ENCODE results near the gene CLCA1. TPM values are rescaled to one million over a fixed set of nuclear protein-coding genes. Genes with fewer than 3 reads are reported as not detected.

The CLCA1 gene
- total RNA-seq, 1 experiment from 2014 or later: 0.08 TPM

- H3K4me3 ChIP-seq (ENCODE audit: low read depth in 2 of 2, low read length in 2 of 2): no peak overlapping the region
- no peak overlapping the region for H3K27ac ChIP-seq (ENCODE audit: low read length)
- no peaks in the 10 kb centered on the region; the same call in 1 of the 2 replicates for H3K27me3 ChIP-seq (ENCODE audit: control insufficient read depth, insufficient read depth, low read length)
- H3K9me3 ChIP-seq (ENCODE audit: control insufficient read depth, insufficient read depth, low read depth, low read length): no peaks in the 10 kb centered on the region
- in situ Hi-C loops (cut with HindIII; ENCODE audit: low pct_unique_long_range_greater_than_20kb, low sequenced_read_pairs): no loop called here
- ATAC-seq (no peak), DNase-seq (ENCODE audit: low read depth, low spot score) (no peak)
- intact Hi-C loops (cut with micrococcal nuclease; ENCODE audit: unreplicated experiment): no loop called here
- ChIA-PET POLR2A (no interaction called here), CTCF (no interaction called here)
- no peak for TF ChIP-seq POLR2AphosphoS5 (IDR thresholded peaks at IDR 0.05; ENCODE audit: low read depth, low read length)
- TF ChIP-seq, protein P1, sequence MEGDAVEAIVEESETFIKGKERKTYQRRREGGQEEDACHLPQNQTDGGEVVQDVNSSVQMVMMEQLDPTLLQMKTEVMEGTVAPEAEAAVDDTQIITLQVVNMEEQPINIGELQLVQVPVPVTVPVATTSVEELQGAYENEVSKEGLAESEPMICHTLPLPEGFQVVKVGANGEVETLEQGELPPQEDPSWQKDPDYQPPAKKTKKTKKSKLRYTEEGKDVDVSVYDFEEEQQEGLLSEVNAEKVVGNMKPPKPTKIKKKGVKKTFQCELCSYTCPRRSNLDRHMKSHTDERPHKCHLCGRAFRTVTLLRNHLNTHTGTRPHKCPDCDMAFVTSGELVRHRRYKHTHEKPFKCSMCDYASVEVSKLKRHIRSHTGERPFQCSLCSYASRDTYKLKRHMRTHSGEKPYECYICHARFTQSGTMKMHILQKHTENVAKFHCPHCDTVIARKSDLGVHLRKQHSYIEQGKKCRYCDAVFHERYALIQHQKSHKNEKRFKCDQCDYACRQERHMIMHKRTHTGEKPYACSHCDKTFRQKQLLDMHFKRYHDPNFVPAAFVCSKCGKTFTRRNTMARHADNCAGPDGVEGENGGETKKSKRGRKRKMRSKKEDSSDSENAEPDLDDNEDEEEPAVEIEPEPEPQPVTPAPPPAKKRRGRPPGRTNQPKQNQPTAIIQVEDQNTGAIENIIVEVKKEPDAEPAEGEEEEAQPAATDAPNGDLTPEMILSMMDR (IDR thresholded peaks at IDR 0.05): no peak
- TF ChIP-seq SIN3A (IDR thresholded peaks at IDR 0.05; ENCODE audit: borderline replicate concordance, insufficient read depth, low read depth, low read length): no peak
- TF ChIP-seq REST (IDR thresholded peaks at IDR 0.05; ENCODE audit: insufficient read depth in 1 of 2, low read depth in 2 of 2, low read length in 1 of 2): no peak
- TF ChIP-seq TCF7L2 (IDR thresholded peaks at IDR 0.05; ENCODE audit: low read depth, low read length): no peak
- no TSS peak for BruUV-seq (replicated peaks)
- H3K36me3 ChIP-seq (ENCODE audit: control insufficient read depth, insufficient read depth, low read length): no peaks in the 10 kb centered on the region
- no peaks in the 10 kb centered on the region for H3K4me1 ChIP-seq (ENCODE audit: control insufficient read depth, insufficient read depth, low read length)
These were observed 69.4 kb downstream of the CLCA1 start for GRCh38 chr1:86537928-86538695.

DNA sequence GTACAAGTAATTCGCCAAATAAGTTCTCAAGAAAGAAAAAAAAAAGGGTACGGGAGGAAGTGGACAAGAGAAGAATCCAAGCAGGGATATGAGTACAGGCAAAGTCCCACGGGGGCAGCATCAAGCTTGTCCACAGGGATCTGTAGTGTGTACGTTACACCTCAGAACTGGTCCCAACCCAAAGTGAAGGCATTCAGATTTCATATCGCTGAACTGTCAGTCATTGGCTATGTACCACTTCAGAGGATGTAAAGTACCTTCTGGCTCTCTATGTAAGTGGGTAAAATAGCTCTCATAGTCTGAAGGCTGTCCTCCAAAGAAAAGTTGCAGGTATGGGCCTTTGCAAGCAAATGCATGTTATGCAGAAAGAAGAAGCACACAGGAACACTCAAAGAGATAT, 70.0 kb downstream of the CLCA1 start:
- Histone ChIP-seq H3K27ac (ENCODE audit: low read length) (no peak overlapping the region), H3K4me3 (ENCODE audit: low read depth in 2 of 2, low read length in 2 of 2) (no peak overlapping the region), H3K36me3 (ENCODE audit: control insufficient read depth, insufficient read depth, low read length) (no peaks in the 10 kb centered on the region), H3K9me3 (ENCODE audit: control insufficient read depth, insufficient read depth, low read depth, low read length) (no peaks in the 10 kb centered on the region), H3K27me3 (ENCODE audit: control insufficient read depth, insufficient read depth, low read length) (no peaks in the 10 kb centered on the region; the same call in 1 of the 2 replicates), H3K4me1 (ENCODE audit: control insufficient read depth, insufficient read depth, low read length) (no peaks in the 10 kb centered on the region)
- POLR2A ChIA-PET: no interaction called here
- intact Hi-C loops (cut with micrococcal nuclease; ENCODE audit: unreplicated experiment): no loop called here
- CTCF ChIA-PET: no interaction called here
- ATAC-seq (no peak), DNase-seq (ENCODE audit: low read depth, low spot score) (no peak)
- TF ChIP-seq POLR2AphosphoS5 (IDR thresholded peaks at IDR 0.05; ENCODE audit: low read depth, low read length) (no peak), TCF7L2 (IDR thresholded peaks at IDR 0.05; ENCODE audit: low read depth, low read length) (no peak), REST (IDR thresholded peaks at IDR 0.05; ENCODE audit: insufficient read depth in 1 of 2, low read depth in 2 of 2, low read length in 1 of 2) (no peak), SIN3A (IDR thresholded peaks at IDR 0.05; ENCODE audit: borderline replicate concordance, insufficient read depth, low read depth, low read length) (no peak)
- TF ChIP-seq, protein P1 (IDR thresholded peaks at IDR 0.05): no peak
- in situ Hi-C loops (cut with HindIII; ENCODE audit: low pct_unique_long_range_greater_than_20kb, low sequenced_read_pairs): no loop called here
- BruUV-seq (replicated peaks): no TSS peak
